GM18519 (cell line): ENCODE measurements around the gene TXNDC15.
"Not testable (repeated sequence)": the region's sequence is repeated elsewhere in the genome, so short reads cannot be mapped to it uniquely, and the experiment has no call there.

Source experiments
- ATAC-seq: cut with Tn5 transposase; IDR thresholded peaks from one replicate; pipeline ENCODE4 v1.9.1; 2021; ENCODE audit warnings: mild to moderate bottlenecking, moderate library complexity; ENCODE audit not compliant: unreplicated experiment, low FRiP score

TXNDC15 gene

DNA sequence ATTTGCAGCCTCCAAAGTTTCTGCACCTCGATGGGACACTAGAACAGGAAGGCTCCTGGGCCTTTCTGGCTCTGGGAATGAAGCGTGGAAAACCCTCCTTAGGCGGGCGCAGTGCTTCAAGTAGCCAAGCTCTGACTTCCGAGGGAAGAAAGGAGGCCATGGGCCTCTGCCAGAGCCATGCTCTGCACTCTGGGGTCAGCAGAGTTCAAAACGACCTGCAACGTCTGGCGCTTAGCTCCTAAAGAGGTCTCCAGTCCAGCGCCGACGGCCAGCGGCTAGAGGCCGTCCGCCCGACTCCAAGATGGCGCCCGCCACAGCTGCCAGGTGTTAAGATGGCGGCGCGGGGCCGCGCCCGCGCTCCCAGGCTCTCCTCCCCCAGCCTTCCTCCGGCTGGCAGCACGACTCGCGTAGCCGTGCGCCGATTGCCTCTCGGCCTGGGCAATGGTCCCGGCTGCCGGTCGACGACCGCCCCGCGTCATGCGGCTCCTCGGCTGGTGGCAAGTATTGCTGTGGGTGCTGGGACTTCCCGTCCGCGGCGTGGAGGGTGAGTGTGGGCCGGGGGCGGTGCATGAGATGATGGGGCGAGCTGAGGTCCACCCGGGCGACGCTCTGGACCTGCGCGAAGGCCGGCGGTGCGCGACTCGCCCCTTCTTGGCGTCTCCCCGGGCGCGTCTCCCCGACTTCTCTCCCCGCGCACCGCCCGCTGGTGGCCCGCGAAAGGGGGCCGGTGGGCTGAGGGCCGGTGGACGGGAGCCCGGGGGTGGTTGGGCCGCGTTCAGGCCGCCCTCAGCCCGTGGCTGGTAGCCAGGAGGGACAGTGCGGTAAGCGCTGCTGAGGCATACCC is at the start of gene TXNDC15:
Gene TXNDC15 (plus strand): TSS at position 385 of the 844 bp plus-strand sequence. CDS start 57 bp downstream, at position 442.
- peak; percentile 75 for ATAC-seq

DNA sequence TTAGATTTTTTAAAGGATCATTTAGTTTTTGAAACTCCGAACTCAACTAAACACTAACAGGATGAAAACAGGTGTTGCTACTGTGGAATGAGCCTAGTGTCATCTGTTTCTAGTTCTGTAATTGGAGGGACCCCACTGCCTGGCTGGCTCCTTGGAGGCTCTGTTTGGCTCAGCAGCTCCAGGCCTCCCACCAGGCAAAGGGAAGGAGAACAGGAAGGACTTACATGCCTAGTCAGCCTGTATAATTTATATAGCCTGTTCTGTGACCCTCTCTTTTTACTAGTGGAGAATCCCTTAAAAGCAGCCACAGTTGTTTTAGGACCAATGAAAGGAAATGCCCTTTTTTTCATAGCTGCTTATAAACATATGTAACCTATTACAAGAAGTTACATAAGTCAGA is 49.5 kb upstream of the TXNDC15 start:
- no peak for ATAC-seq

DNA sequence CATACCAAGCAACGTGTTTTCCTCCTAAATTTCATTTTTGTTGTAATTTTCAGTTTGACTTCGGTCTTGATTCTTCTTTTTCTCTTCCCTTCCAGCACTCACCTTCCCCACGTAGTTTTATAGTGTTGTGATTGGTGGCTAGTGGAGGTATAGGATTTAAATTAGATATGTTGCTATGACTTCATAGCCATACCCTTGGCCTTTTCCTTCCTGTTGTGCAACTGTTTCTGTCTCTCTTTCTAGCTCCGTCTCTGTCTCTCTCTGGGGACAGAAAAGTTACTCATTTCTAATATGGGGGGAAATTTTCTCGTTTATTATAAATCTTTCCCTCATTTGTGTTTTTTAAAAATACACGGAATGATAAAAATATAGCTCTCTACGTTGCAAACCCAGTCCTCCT is 49.0 kb upstream of the TXNDC15 start:
- ATAC-seq = no peak

DNA sequence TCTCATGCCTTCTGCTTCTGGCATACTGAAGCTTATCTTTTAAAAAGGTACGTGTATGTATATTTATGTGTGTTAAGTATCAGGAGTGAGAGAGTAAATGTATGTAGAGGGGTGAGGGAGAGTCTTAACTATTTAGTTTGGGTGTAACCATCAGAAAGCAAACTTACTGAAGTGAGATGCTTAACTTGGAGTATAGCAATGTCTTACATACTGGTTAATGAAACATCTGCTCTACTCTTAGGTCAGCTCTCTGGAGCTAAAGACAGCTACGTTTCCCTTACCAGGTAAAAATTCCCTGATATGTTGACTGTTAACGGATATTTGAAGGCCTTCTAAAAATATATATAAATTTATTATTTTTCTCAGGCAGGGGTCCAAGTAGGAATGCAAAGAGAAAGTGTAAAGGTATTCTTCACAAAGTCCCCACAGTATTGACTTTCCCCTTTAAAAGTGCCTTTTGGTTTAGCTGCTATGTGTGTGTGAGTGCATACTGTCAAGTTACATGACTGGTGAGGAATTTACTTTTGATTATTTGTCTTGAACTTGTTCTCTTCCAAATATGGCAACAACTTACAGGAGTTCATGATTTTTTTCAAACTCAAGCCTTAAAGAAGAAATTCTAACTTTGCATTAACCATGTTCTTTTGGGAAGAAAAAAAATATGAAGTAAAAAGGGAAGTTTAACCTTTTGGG is 40.7 kb upstream of the TXNDC15 start:
- no peak for ATAC-seq

GRCh38 chr5:134835623-134836022 is 38.5 kb upstream of the TXNDC15 start:
- no peak for ATAC-seq

- no peak for ATAC-seq
Measured at GRCh38 chr5:134837530-134838181, 36.5 kb upstream of the TXNDC15 start.

DNA sequence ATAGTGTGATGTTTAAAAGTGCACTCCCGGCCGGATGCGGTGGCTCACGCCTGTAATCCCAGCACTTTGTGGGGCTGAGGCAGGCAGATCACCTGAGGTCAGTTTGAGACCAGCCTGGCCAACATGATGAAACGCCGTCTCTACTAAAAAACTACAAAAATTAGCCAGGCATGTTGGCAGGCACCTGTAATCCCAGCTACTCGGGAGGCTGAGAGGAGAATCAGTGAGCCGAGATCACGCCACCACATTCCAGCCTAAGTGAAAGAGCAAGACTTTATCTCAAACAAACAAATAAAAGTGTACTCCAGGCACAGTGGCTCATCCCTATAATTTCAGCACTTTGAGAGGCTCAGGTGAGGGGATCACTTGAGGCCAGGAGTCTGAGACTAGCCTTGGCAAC is 35.8 kb upstream of the TXNDC15 start:
- not testable (repeated sequence) for ATAC-seq

DNA sequence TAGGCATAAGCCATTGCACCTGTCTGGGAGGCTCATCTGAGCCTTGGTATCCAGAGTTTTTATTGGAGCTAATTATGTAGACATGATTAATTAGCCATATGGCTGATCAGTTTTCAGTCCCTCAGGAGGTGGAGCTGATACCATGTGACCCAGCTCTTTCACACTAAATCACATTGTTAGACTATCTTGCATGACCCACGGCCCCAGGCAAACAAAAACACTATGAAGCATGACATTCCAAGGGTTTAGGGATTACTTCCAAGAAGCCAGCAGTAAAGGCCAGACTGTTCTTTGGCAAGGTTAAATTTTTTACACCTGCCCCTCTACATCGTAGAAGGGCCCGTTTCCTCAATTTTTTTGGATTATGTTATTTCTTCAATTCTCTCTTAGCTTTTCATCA is 33.4 kb upstream of the TXNDC15 start:
- no peak for ATAC-seq

DNA sequence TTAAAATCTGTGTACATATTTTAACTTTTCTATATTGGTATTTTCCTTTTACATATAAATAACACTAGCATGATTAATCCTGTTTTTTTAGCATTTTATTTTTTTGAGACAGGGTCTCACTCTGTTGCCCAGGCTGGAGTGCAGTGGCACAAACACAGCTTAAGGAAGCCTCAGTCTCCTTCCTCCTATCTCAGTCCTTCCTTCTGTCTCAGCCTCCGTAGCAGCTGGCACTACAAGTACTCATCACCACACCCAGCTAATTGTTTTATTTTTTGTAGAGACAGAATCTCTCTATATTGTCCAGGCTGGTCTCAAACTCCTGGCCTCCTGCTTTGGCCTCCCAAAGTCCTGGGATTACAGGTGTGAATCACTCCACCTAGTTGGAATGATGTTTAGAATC is 29.9 kb upstream of the TXNDC15 start:
- ATAC-seq = no peak

- no peak for ATAC-seq
Measured at GRCh38 chr5:134845335-134845851, 28.8 kb upstream of the TXNDC15 start.

GRCh38 chr5:134845852-134846640 is 28.1 kb upstream of the TXNDC15 start, which contains the start of gene C5orf24:
Gene C5orf24, plus strand, starts transcription at chr5:134845968. Its CDS starts 8,933 bp downstream, at chr5:134854901.
- ATAC-seq = peak; percentile 91

DNA sequence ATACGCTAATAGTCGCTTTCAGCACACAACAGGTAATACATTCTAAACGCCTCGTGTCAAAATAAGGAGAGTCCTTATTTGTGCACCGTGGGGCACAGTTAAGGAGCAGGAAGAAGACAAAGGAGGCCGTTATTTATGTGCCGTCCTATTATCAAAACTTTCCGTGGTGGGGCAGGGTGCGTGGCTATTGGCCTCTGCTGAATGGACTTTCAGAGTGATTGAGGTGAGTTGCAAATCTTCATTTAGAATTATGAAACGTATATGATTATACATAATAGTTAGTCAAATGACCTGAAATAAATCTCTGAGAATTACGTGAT is 27.6 kb upstream of the TXNDC15 start:
- ATAC-seq = no peak

DNA sequence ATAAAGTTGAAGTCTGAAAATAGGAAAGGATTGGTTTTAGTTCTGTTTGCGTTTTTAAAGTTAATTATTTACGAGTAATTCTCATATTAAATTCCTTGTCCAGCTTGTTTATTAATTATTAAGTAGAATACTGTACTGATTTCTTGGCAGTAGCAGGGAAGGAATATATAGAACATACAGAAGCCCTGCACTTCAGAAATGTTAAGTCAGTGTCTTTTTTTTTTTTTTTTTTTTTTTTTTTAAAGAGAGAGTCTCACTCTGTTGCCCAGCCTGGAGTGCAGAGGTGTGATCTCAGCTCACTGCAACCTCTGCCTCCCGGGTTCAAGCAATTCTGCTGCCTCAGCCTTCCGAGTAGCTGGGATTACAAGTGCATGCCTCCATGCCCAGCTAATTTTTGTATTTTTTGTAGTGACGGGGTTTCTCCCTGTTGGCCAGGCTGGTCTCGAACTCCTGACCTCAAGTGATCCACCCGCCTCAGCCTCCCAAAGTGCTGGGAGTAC is 24.7 kb upstream of the TXNDC15 start:
- ATAC-seq = not testable (repeated sequence)

GRCh38 chr5:134851307-134851923 is 22.8 kb upstream of the TXNDC15 start:
- ATAC-seq = no peak

- not testable (repeated sequence) for ATAC-seq
Measured at GRCh38 chr5:134856465-134856864, 17.7 kb upstream of the TXNDC15 start.

- ATAC-seq = no peak
Measured at GRCh38 chr5:134857401-134857800, 16.8 kb upstream of the TXNDC15 start.

GRCh38 chr5:134864707-134865106 is 9.5 kb upstream of the TXNDC15 start:
- no peak for ATAC-seq

GRCh38 chr5:134873494-134873893 is 677 bp upstream of the TXNDC15 start:
- no peak for ATAC-seq

DNA sequence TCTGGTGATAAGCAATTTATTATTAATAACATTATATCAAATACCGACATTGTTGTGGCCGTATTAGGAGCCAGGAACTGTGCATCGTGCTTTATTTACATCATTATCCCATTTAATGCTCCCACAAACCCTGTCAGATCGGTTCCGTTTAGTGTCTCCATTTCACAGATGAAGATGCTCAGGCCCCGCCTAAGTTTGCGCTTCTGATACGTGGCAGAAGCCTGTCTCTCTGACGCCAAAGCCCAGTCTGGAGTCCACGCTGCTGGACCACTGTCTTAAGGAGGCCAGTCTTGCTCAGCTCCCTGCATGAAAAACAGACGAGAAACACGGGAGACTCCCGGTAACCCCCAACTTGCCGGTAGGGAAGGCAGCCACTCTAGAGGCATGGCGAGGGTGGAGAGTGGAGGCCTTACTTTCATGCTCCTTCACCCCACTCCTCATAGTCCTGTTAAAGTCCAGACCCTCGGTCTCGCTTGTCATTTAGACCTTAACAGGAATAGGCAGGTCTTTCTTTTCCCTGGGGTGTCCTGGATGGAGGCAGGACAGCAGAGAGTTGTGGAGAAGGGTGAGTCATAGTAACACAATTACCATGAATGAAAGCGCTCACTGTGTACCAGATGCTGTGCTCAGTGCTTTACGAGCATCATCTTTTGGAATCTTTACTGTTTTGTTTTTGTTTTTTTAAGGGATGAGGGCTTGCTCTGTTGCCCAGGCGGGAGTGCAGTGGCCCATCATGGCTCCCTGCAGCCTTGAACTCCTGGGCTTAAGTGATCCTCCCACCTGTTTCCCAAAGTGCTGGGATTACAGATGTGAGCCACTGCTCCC is 872 bp downstream of the TXNDC15 start:
- ATAC-seq = no peak
